HepG2 (cell line): ENCODE results near the gene TMEFF1. TPM values are rescaled to one million over a fixed set of nuclear protein-coding genes. Genes with fewer than 3 reads are reported as not detected.
A peak's percentile ranks its signal among the peaks of the same experiment; 100 is the strongest.

ENCODE experiments used
- ATAC-seq: fragments of 200-7000 bp; cut with Tn5 transposase; 3 replicates; pipeline ENCODE4 v1.9.1; 2020; ENCODE audit warnings: mild to moderate bottlenecking, moderate library complexity
- BruUV-seq: library from RNA; stranded (reverse); fragments of 400-500 nt; replicated peaks from 2 replicates; lab custom pipeline; 2021; lab: Mats Ljungman, UMichigan
- CTCF ChIA-PET: fragments of 300-600 bp; formaldehyde crosslinking; extraction: SDS; loops from one replicate; lab custom pipeline; 2021; ENCODE audit warnings: low total read pairs, inconsistent platforms, low intra/inter-chr PET ratio; lab: Yijun Ruan, JAX
- POLR2A ChIA-PET: fragments of 350-600 bp; sonication (Branson Sonifier 250); formaldehyde crosslinking; loops from one replicate; lab custom pipeline; 2020; ENCODE audit warnings: antibody characterized with exemption, inconsistent platforms; lab: Yijun Ruan, JAX
- DNase-seq: peaks from one replicate; pipeline ENCODE4 v3.0.0-alpha.2; 2015; ENCODE audit warnings: low spot score
- FAIRE-seq: peaks from 3 replicates; lab custom pipeline; 2011; peaks lifted over from hg19 to GRCh38; lab: Jason Lieb, UNC
- H2AFZ ChIP-seq: one replicate; pipeline ENCODE4 v1.6.1; 2011; ENCODE audit warnings: low read length, inconsistent platforms
- H3K27ac ChIP-seq: fragments of 300-600 bp; 3 replicates; pipeline ENCODE4 v1.8.0; 2011; ENCODE audit warnings: mixed run types, mild to moderate bottlenecking, mixed read lengths, low read length, inconsistent platforms; ENCODE audit not compliant: insufficient read depth; ENCODE audit errors: extremely low read length
- H3K27me3 ChIP-seq, 2 experiments: fragments of 200-600 bp in 1 of 2; 2 replicates in 1 of 2; 3 replicates in 1 of 2; pipeline versions ENCODE4 v1.6.0 to v1.8.0; 2011; ENCODE audit warnings: low read length in 2 of 2, mild to moderate bottlenecking in 2 of 2, moderate library complexity in 2 of 2, inconsistent platforms in 1 of 2; ENCODE audit not compliant: insufficient read depth in 2 of 2, control insufficient read depth in 1 of 2
- H3K36me3 ChIP-seq, 2 experiments: fragments of 200-600 bp in 1 of 2; replicated peaks in 1 of 2; 2 replicates in 1 of 2; 3 replicates in 1 of 2; pipeline versions ENCODE4 v1.5.1 to v1.8.0; 2011; ENCODE audit warnings: low read length in 2 of 2, inconsistent platforms in 1 of 2; ENCODE audit not compliant: insufficient read depth in 2 of 2, control insufficient read depth in 1 of 2
- H3K4me1 ChIP-seq: 2 replicates; pipeline ENCODE4 v1.5.1; 2012; ENCODE audit warnings: low read length, inconsistent platforms; ENCODE audit not compliant: insufficient read depth
- H3K4me2 ChIP-seq: 2 replicates; pipeline ENCODE4 v1.6.0; 2011; ENCODE audit warnings: low read depth, low read length, inconsistent platforms
- H3K4me3 ChIP-seq, 3 experiments: fragments of 200-600 bp in 1 of 3; sonication (generic), shearing (Covaris generic) in 1 of 3; replicated peaks in 1 of 3; 2 replicates each; pipeline ENCODE4 v1.5.1; 2011 to 2016; ENCODE audit warnings: low read length in 3 of 3, inconsistent platforms in 2 of 3, low read depth in 2 of 3, mild to moderate bottlenecking in 2 of 3, control low read depth in 1 of 3, mixed read lengths in 1 of 3; ENCODE audit not compliant: insufficient read depth in 1 of 3
- H3K79me2 ChIP-seq: one replicate; pipeline ENCODE4 v1.6.1; 2011; ENCODE audit warnings: low read length, inconsistent platforms; ENCODE audit not compliant: insufficient read depth
- H3K9ac ChIP-seq: 2 replicates; pipeline ENCODE4 v1.6.0; 2011; ENCODE audit warnings: mild to moderate bottlenecking, low read depth, low read length, inconsistent platforms; ENCODE audit not compliant: insufficient read depth
- H3K9me3 ChIP-seq: 2 replicates; pipeline ENCODE4 v1.5.1; 2012; ENCODE audit warnings: mild to moderate bottlenecking, low read length
- H4K20me1 ChIP-seq: 2 replicates; pipeline ENCODE4 v1.6.0; 2011; ENCODE audit warnings: inconsistent platforms, mild to moderate bottlenecking, low read length, moderate library complexity; ENCODE audit not compliant: insufficient read depth
- ARID3A ChIP-seq: IDR thresholded peaks from 2 replicates; pipeline ENCODE4 v1.6.1; 2012; ENCODE audit warnings: low read depth, low read length, improper control_type of control experiment
- BORCS8-MEF2B ChIP-seq: sonication (generic); formaldehyde crosslinking; IDR thresholded peaks from 2 replicates; pipeline ENCODE4 v1.8.0; 2022; ENCODE audit warnings: mild to moderate bottlenecking, missing genetic modification reagents
- DZIP1 ChIP-seq: sonication (generic); formaldehyde crosslinking; IDR thresholded peaks from 2 replicates; pipeline ENCODE4 v1.5.0; 2020; ENCODE audit warnings: mild to moderate bottlenecking, missing genetic modification reagents
- ETV6 ChIP-seq: sonication (generic); formaldehyde crosslinking; conservative IDR thresholded peaks from 2 replicates; pipeline ENCODE4 v1.4.0; 2020; ENCODE audit warnings: missing genetic modification reagents
- FOXC1 ChIP-seq: sonication (generic); formaldehyde crosslinking; IDR thresholded peaks from 2 replicates; pipeline ENCODE4 v1.8.0; 2022; ENCODE audit warnings: mild to moderate bottlenecking, missing genetic modification reagents, borderline replicate concordance
- HNRNPLL ChIP-seq: fragments of 200-400 bp; formaldehyde crosslinking; IDR thresholded peaks from 2 replicates; pipeline ENCODE4 v1.6.1; 2017; ENCODE audit warnings: mild to moderate bottlenecking, low read depth, low read length; ENCODE audit not compliant: poor library complexity, severe bottlenecking
- KDM4B ChIP-seq: sonication (generic); formaldehyde crosslinking; IDR thresholded peaks from 2 replicates; pipeline ENCODE4 v1.4.0; 2020; ENCODE audit warnings: missing genetic modification reagents
- MBNL3 ChIP-seq: fragments of 250-450 bp; sonication (Bioruptor Pico); conservative IDR thresholded peaks from 2 replicates; pipeline ENCODE4 v1.8.0; 2022; ENCODE audit warnings: mild to moderate bottlenecking, inconsistent platforms
- PPARG ChIP-seq: conservative IDR thresholded peaks from 2 replicates; pipeline ENCODE4 v1.6.1; 2016; ENCODE audit warnings: missing biosample characterization, missing genetic modification reagents
- SAFB2 ChIP-seq: sonication (generic); formaldehyde crosslinking; IDR thresholded peaks from 2 replicates; pipeline ENCODE4 v1.5.1; 2020; ENCODE audit warnings: missing genetic modification reagents, low read depth, mild to moderate bottlenecking, borderline replicate concordance
- TFAP4 ChIP-seq: sonication (generic); IDR thresholded peaks from 2 replicates; pipeline ENCODE4 v1.6.1; 2016; ENCODE audit warnings: low read depth, borderline replicate concordance
- TFDP1 ChIP-seq: IDR thresholded peaks from 2 replicates; pipeline ENCODE4 v1.6.1; 2016; ENCODE audit warnings: missing compliant biosample characterization, missing genetic modification reagents, borderline replicate concordance
- TMF1 ChIP-seq: sonication (generic); formaldehyde crosslinking; IDR thresholded peaks from 2 replicates; pipeline ENCODE4 v1.8.1; 2022; ENCODE audit warnings: low read depth, missing genetic modification reagents
- ZNF276 ChIP-seq: sonication (generic); formaldehyde crosslinking; IDR thresholded peaks from 2 replicates; pipeline ENCODE4 v1.4.0; 2020; ENCODE audit warnings: mild to moderate bottlenecking, low read depth, missing genetic modification reagents
- WGBS: methylation state at CpG from one replicate; pipeline ENCODE4 v1.1.6; 2017; ENCODE audit warnings: low lambda C conversion rate; 5-methylcytosine and 5-hydroxymethylcytosine counted together
- in situ Hi-C: cut with HindIII; loops from 2 replicates; pipeline ENCODE4 v1.10.0; 2017; ENCODE audit warnings: low pct_unique_long_range_greater_than_20kb; ENCODE audit not compliant: extremely low pct_ligation_motif_present
- intact Hi-C: fragments of 100-400 bp; cut with micrococcal nuclease; formaldehyde crosslinking; loops from one replicate; pipeline ENCODE4 v1.10.0; 2022; ENCODE audit not compliant: unreplicated experiment
- polyA plus RNA-seq, 8 experiments: library from polyadenylated mRNA; depleted of rRNA in 3 of 8; stranded (reverse) in 7 of 8; unstranded in 1 of 8; fragments of >200 nt; fragmentation: Illumina TruSeq in 4 of 8; extraction: Trizol in 4 of 8; gene quantifications; 2 replicates each; pipeline versions ENCODE4 v1.2.1 to v1.2.3, GENCODE V29; 2011 to 2016; ENCODE audit warnings: low read depth in 4 of 8, missing spikeins in 1 of 8, mixed read lengths in 1 of 8; ENCODE audit not compliant: insufficient read depth in 1 of 8
- total RNA-seq, 5 experiments: library from RNA; depleted of rRNA; stranded (reverse); fragments of >200 nt; fragmentation: Illumina TruSeq; extraction: Trizol; gene quantifications; 2 replicates each; pipeline ENCODE4 v1.2.3, GENCODE V29; 2016; ENCODE audit warnings: low read depth in 1 of 5
- TF ChIP-seq, protein P1 (sequence below): sonication (generic); formaldehyde crosslinking; IDR thresholded peaks from 2 replicates; pipeline ENCODE4 v1.9.0; 2021; ENCODE audit warnings: missing genetic modification reagents, mild to moderate bottlenecking, borderline replicate concordance

The TMEFF1 gene
- total and polyA plus RNA-seq, 2 of the 13 experiments (the other 11 are each of a cell fraction or from before 2014, with no cell fraction given) = 0.87 to 1.9 TPM

DNA sequence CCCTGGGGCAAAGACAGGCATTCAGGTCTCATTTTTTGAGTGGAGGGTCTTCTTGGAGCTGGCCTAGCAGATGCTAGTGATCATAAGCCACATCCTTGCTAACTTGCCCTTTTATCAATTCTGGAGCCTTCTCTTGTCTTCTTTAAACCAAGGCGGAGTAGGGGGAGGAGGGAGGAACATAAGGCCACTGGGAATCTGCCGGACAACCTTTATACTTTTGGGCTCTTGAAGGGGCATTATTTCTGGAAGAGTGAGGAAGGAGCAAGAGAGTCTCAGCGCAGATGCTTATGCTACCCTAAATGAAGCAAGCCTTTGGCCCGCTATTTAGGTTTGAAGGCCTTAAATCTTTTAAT lies 2.0 kb downstream of the TMEFF1 start:
- 89% methylated on average over 4 of the region's 4 CpGs for WGBS
- H3K27ac ChIP-seq = no peak overlapping the region
- BruUV-seq = no TSS peak
- TF ChIP-seq TFDP1 (CRISPR knock-in tag) (no peak), BORCS8-MEF2B (no peak), DZIP1 (no peak), MBNL3 (CRISPR knock-in tag) (no peak), SAFB2 (no peak), KDM4B (CRISPR knock-in tag) (no peak), HNRNPLL (no peak), ARID3A (no peak), TMF1 (CRISPR knock-in tag) (no peak), FOXC1 (CRISPR knock-in tag) (no peak), TFAP4 (no peak), ETV6 (CRISPR knock-in tag) (no peak), PPARG (no peak), ZNF276 (CRISPR knock-in tag) (no peak)
- TF ChIP-seq, protein P1, sequence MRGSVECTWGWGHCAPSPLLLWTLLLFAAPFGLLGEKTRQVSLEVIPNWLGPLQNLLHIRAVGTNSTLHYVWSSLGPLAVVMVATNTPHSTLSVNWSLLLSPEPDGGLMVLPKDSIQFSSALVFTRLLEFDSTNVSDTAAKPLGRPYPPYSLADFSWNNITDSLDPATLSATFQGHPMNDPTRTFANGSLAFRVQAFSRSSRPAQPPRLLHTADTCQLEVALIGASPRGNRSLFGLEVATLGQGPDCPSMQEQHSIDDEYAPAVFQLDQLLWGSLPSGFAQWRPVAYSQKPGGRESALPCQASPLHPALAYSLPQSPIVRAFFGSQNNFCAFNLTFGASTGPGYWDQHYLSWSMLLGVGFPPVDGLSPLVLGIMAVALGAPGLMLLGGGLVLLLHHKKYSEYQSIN = no peak
- H3K4me3 ChIP-seq = no peak overlapping the region; a peak in 2 of 6 replicates
- DNase-seq = no peak
- in situ Hi-C loops (no loop called here), intact Hi-C loops (no loop called here)
- peaks cover 0 to 5% of the 10 kb centered on the region in 2 experiments; a peak in 3 of 5 replicates for H3K27me3 ChIP-seq
- no peaks in the 10 kb centered on the region for H3K36me3 ChIP-seq
- H3K4me2 ChIP-seq = peak overlapping the region; percentile 60; the same call in 1 of the 2 replicates
- ChIA-PET POLR2A (no interaction called here), CTCF (no interaction called here)
- no peak overlapping the region for H2AFZ ChIP-seq
- no peaks in the 10 kb centered on the region for H3K79me2 ChIP-seq
- H4K20me1 ChIP-seq = no peaks in the 10 kb centered on the region
- no peak for FAIRE-seq
- H3K4me1 ChIP-seq = peaks cover 29% of the 10 kb centered on the region
- ATAC-seq = no peak
- no peak overlapping the region for H3K9ac ChIP-seq
- no peaks in the 10 kb centered on the region for H3K9me3 ChIP-seq
